ENCODE measurements around the gene MGRN1.

MGRN1 gene

GRCh38 chr16:4676831-4677230, 52.2 kb downstream of the MGRN1 start:
- TF ChIP-seq POLR2AphosphoS5 (IDR thresholded peaks at IDR 0.05; ENCODE audit: low read depth) (no peak), SPI1 (IDR thresholded peaks at IDR 0.05; ENCODE audit: borderline replicate concordance, low read depth) (no peak), GABPA (IDR thresholded peaks at IDR 0.05; ENCODE audit: low read depth) (no peak), REST (IDR thresholded peaks at IDR 0.05; ENCODE audit: insufficient replicate concordance, low read depth) (no peak), CTCF (IDR thresholded peaks at IDR 0.05; ENCODE audit: insufficient read depth, low read length) (no peak)
- no peak overlapping the region for H3K4me3 ChIP-seq (replicated peaks; ENCODE audit: insufficient read depth, low read length)
- H3K27ac ChIP-seq (replicated peaks), result peak overlapping the region; percentile 81
- DNase-seq (ENCODE audit: low read depth in 1 of 2, low spot score in 1 of 2), result no peak
- H3K27me3 ChIP-seq (ENCODE audit: insufficient read depth, poor library complexity, severe bottlenecking), result no peaks in the 10 kb centered on the region

- DNase-seq (ENCODE audit: low read depth in 1 of 2, low spot score in 1 of 2), result no peak
- TF ChIP-seq SPI1 (IDR thresholded peaks at IDR 0.05; ENCODE audit: borderline replicate concordance, low read depth) (no peak), REST (IDR thresholded peaks at IDR 0.05; ENCODE audit: insufficient replicate concordance, low read depth) (no peak), GABPA (IDR thresholded peaks at IDR 0.05; ENCODE audit: low read depth) (no peak), CTCF (IDR thresholded peaks at IDR 0.05; ENCODE audit: insufficient read depth, low read length) (no peak), POLR2AphosphoS5 (IDR thresholded peaks at IDR 0.05; ENCODE audit: low read depth) (no peak)
- Histone ChIP-seq H3K4me3 (replicated peaks; ENCODE audit: insufficient read depth, low read length) (no peak overlapping the region), H3K27ac (replicated peaks) (peak overlapping the region; percentile 9; the same call in 1 of the 2 replicates), H3K27me3 (ENCODE audit: insufficient read depth, poor library complexity, severe bottlenecking) (no peaks in the 10 kb centered on the region)
These were observed 52.8 kb downstream of the MGRN1 start for GRCh38 chr16:4677390-4677789.

GRCh38 chr16:4677994-4678393, 53.4 kb downstream of the MGRN1 start:
- no peak overlapping the region for H3K4me3 ChIP-seq (replicated peaks; ENCODE audit: insufficient read depth, low read length)
- no peak for DNase-seq (ENCODE audit: low read depth in 1 of 2, low spot score in 1 of 2)
- TF ChIP-seq SPI1 (IDR thresholded peaks at IDR 0.05; ENCODE audit: borderline replicate concordance, low read depth), result no peak
- TF ChIP-seq POLR2AphosphoS5 (IDR thresholded peaks at IDR 0.05; ENCODE audit: low read depth), result no peak
- no peak for TF ChIP-seq REST (IDR thresholded peaks at IDR 0.05; ENCODE audit: insufficient replicate concordance, low read depth)
- TF ChIP-seq CTCF (IDR thresholded peaks at IDR 0.05; ENCODE audit: insufficient read depth, low read length), result no peak
- TF ChIP-seq GABPA (IDR thresholded peaks at IDR 0.05; ENCODE audit: low read depth), result no peak
- H3K27me3 ChIP-seq (ENCODE audit: insufficient read depth, poor library complexity, severe bottlenecking), result no peaks in the 10 kb centered on the region
- peak overlapping the region; percentile 35; the same call in 1 of the 2 replicates for H3K27ac ChIP-seq (replicated peaks)
